Measurements from ENCODE around the gene SMTN. TPM values are rescaled to one million over a fixed set of nuclear protein-coding genes. Genes with fewer than 3 reads are reported as not detected.

Gene SMTN
- total RNA-seq, 1 donor: 94.1 TPM

GRCh38 chr22:31088233-31088986 lies 7.3 kb downstream of the SMTN start:
- no peak for DNase-seq (ENCODE audit: low read depth)
- no peak overlapping the region for H3K4me3 ChIP-seq (ENCODE audit: low read depth, low read length)
- no peak for TF ChIP-seq CTCF (IDR thresholded peaks at IDR 0.05; ENCODE audit: insufficient read depth, low read depth, low read length)

- peak; percentile 54 for DNase-seq (ENCODE audit: low read depth)
- no peak overlapping the region for H3K4me3 ChIP-seq (ENCODE audit: low read depth, low read length)
- TF ChIP-seq CTCF (IDR thresholded peaks at IDR 0.05; ENCODE audit: insufficient read depth, low read depth, low read length): peak; percentile 87
Observed at GRCh38 chr22:31089160-31090100, 8.3 kb downstream of the SMTN start.

- TF ChIP-seq CTCF (IDR thresholded peaks at IDR 0.05; ENCODE audit: insufficient read depth, low read depth, low read length): no peak
- DNase-seq (ENCODE audit: low read depth): no peak
- no peak overlapping the region for H3K4me3 ChIP-seq (ENCODE audit: low read depth, low read length)
Observed at GRCh38 chr22:31090217-31091085, 9.3 kb downstream of the SMTN start.

GRCh38 chr22:31091106-31091975 lies 10.2 kb downstream of the SMTN start:
- TF ChIP-seq CTCF (IDR thresholded peaks at IDR 0.05; ENCODE audit: insufficient read depth, low read depth, low read length): no peak
- H3K4me3 ChIP-seq (ENCODE audit: low read depth, low read length): no peak overlapping the region
- DNase-seq (ENCODE audit: low read depth): no peak

- no peak overlapping the region for H3K4me3 ChIP-seq (ENCODE audit: low read depth, low read length)
- no peak for TF ChIP-seq CTCF (IDR thresholded peaks at IDR 0.05; ENCODE audit: insufficient read depth, low read depth, low read length)
- DNase-seq (ENCODE audit: low read depth): no peak
Observed at GRCh38 chr22:31092161-31092560, 11.0 kb downstream of the SMTN start.
